NCI-H446 treated with DMSO at 0.1 percent for 48 hours (cell line): ENCODE measurements around the gene CMTM2.
"Not testable (repeated sequence)": the region's sequence is repeated elsewhere in the genome, so short reads cannot be mapped to it uniquely, and the experiment has no call there.

Source experiments
- DNase-seq: peaks from one replicate; lab custom pipeline; 2025; lab: John Stamatoyannopoulos, UW

The CMTM2 gene

DNA sequence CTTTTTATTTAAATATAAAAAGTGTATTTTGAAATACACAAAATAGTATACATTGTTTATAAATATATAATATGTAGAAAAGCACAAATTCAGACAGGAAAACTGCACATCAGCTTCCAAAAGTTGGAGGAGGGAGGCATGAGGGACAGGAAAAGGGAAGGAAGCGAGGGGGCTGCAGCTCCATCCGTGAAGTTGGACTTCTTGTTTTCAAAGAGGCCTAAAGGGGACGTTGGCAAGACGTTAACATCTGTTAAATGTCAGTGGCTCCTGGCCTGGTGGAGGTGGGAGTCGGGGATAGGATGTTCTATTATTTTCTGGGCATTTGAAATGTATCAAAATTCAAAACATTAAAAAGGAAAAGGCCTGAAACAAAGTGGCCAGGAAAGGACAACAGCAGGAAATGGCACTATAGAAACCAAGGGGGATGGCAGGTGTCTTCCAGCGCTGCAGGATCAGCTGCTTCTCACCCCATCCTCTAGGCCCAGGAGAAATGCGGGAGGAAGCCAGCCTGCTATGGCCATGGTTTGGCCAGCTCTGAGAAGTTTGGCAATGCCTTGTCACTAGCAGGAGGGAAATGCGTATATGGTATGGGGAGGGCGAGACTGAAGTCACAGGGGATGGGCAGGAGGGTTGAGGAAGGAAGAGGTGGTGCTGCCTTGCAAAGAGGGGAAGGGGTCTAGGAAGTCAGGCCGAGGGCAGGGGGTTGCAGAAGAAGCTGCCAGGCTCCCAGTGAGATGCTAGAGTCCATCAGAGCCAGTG, 6.4 kb downstream of the CMTM2 start:
- no peak for DNase-seq

DNA sequence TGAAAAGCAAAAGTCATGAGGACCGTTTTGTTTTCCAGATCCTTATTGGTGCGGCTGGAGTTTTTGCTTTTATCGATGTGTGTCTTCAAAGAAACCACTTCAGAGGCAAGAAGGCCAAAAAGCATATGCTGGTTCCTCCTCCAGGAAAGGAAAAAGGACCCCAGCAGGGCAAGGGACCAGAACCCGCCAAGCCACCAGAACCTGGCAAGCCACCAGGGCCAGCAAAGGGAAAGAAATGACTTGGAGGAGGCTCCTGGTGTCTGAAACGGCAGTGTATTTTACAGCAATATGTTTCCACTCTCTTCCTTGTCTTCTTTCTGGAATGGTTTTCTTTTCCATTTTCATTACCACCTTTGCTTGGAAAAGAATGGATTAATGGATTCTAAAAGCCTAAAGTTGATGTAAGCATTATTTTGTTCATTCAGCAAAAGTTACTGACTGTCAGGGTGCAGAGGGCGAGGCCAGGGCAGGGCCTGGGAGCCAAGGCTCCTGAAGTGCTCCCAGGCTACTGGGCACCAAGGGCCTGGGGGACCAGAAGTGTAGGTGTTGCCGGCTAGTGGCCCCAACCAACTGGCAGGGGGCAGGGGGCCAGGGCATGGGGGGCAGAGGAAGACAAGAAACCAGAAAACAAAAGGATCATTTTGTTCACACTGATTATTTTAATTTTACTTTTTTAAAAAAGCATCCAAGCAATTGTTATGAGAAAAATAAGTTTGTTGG, 8.8 kb downstream of the CMTM2 start:
- no peak for DNase-seq

DNA sequence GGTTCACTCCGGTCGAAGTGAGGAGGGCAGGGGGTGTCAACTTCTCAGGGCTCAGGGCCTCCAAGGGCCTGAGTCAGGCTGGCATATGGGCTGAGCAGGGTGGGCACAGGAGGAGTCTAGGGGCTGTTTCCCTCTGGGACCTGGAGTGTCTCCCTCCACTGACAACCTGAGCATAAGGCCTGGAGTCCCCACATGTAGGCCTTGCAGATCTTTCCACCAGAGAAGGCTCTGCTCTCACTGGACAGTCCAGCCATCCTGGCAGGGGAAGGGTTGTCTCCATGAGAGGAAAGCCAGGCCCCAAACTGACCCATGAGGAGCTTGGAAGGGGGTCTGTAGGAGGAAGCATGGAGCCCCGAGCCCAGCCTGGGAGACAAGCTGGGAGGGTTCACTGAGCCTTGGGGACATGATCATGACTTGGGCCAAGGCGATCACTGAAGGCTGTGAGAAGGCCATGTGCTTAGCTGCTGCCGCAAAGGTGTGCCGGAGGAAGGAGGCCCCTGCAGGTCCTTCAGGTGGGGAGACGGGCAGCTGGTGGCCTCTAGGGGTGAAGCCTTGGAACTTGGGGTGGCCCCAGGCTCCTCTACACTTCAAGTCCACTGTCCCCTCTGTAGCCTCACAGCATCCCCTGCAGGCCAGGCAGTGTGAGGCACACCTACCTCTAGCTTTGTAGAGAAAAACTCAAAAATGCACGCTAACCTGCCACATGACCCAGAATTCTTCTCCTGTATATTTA, 9.9 kb downstream of the CMTM2 start:
- no peak for DNase-seq

DNA sequence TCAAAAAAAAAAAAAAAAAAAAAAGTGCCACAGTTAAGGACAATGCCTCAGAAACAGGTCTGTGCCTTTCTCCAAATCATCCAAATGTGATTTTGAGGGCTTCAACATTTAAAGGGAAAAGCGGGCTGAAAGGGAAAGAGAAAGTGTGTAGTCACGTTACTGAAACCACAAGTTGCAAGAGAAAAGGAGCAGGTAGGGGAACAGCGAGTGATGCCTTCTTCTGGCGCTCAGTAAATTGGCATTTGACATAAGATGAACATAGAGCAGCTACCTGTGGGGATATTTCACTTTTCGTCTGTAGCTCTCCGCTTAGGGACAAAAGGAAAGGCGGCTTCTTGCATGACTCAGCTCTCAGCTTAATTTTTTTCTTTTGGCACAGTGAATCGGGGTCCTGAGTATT, 11.1 kb downstream of the CMTM2 start:
- DNase-seq, result no peak

DNA sequence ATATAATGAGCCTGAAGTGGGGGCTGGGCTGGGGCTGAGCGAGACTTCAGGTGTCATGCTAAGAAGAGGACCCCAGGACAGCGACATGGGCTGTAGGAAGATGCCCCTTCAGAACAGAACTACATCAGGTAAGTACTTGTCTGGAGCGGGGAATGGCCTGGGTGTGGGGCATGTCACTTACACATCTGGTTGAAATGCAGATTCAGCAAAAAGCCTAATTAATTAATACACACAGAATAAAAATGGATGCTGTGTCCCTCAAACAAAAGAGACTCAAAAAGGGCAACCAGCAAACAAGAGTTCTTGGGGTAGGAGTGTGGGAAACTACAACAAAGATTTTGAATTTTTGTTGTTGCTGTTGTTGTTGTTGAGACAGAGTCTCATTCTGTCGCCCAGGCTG, 11.8 kb downstream of the CMTM2 start:
- no peak for DNase-seq

DNA sequence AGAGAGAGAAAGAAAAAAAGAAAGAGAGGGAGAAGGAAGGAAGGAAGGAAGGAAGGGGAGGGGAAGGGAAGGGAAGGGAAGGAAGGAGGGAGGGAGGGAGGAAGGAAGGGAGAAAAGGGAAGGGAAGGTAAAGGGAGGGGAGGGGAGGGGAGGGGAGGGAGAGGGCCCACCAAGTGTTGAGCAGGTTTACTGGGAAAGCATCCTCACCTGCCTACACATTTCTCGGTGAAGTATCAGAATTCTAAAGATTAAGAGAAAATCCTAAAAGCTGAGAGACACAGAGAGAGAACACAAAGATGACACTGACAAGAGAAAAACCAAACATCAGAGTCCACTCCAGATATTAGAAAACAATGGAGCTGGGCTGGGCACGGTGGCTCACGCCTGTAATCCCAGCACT, 13.0 kb downstream of the CMTM2 start:
- DNase-seq, result no peak

DNA sequence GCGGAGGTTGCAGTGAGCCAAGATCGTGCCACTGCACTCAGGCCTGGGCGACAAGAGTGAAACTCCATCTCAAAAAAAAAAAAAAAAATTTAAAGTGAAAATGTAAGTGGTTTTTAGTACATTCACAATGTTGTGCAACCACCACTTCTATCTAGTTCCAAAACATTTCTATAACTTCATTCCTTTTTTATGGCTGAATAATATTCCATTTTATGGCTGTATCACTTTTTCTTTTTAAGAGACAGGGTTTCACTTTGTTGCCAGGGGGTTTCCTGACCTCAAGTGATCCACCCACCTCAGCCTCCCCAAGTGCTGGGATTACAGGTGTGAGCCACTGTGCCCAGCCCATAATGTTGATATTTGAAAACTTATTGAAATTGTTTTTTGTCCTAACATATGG, 13.6 kb downstream of the CMTM2 start:
- no peak for DNase-seq

DNA sequence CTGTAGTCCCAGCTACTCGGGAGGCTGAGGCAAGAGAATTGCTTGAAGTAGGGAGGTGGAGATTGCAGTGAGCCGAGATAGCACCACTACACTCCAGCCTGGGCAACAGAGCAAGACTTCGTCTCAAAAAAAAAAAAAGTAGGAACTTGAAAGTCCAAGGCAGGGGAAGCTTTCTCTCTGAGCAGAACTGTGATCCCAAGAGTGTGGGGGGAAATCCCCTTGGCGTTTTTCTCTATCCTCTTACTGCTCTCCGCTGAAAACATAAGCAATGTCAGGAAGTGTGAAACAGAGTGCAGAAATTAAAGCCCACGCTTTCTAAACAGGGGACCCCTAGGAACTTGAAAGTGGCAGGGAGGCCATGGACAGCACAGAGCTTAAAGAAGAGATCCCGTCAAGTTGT, 15.5 kb downstream of the CMTM2 start:
- DNase-seq, result no peak

DNA sequence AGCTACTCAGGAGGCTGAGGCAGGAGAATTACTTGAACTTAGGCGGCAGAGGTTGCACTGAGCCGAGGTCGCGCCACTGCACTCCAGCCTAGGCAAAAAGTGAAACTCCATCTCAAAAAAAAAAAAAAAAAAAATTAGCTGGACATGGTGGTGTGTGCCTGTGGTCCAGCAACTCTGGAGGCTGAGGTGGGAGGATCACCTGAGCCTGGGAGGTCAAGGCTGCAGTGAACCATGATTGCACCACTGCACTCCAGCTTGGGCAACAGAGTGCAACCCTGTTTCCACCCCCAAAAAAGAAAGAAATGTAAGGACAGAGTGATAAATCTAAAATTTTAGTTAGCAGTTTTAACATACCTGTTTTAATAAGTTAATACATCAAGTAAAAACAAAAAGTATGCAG, 17.3 kb downstream of the CMTM2 start:
- DNase-seq, result not testable (repeated sequence)

DNA sequence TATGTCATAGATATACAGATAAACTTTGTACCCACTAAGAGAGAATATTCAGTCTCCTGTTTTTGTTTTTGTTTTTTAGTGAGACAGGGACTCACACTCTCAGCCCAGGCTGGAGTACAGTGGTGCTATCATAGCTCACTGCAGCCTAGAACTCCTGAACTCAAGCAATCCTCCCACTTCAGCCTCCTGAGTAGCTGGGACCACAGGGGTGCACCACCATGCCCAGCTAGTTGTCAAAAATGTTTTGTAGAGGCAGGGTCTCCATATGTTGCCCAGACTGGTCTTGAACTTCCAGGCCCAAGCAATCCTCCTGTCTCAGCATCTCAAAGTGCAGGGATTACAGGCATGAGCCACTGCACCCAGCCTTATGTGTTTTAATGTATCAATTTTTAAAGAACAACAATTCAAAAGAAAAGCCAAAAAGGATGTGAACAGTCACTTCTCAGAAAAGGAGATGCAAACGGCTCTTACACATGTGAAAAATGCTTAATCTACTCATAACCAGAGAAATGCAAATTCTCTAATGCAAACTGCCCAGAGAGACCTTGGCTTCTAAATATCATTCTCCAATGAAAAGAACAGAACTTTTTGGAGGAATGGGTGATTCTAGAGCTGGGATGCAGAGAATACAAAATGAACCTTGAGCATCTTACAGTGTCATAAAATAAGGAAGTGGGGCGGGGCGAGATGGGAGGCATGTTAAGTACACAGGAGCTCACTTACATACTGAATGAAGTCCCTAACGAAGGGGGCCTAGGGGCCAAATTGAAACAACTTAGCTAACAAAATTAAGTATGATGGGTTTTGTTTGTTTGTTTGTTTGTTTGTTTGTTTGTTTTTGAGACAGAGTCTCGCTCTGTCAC, 18.0 kb downstream of the CMTM2 start:
- DNase-seq, result no peak

DNA sequence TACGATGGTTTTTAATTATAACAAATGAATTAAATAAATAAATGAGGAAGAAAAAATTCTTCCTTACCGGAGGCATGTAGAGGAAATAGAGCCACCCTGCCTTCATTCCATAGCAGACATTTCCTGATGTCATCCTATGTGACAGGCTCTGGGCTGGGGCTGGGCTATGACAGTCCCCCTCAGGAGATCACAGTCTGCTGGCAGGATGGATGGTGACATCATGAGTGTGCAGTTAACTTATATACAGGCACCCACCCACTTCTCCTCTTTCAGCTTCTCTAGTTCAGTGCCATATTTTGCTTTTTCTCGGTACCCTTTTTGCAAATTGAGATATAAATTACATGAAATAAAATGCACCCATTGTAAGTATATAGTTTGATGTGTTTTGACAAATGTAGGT, 18.8 kb downstream of the CMTM2 start:
- no peak for DNase-seq

DNA sequence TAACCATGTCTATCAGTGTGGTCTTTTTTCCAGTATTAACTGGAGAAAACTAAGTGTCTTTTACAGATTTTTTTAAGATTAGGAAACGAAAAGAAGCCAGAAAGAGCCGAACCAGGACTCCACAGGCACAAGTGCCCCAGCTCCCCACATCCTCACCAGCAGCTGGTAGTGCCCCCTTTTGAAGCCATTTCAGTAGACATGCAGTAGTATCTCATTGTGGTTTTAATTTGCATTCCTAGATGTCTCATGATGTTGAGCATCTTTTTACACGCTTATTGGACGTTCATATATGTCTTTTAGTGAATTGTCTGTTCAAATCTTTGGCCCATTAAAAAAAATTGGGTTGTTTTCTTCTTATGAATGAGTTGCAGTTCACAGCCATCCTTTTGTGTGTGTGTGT, 20.5 kb downstream of the CMTM2 start:
- no peak for DNase-seq

DNA sequence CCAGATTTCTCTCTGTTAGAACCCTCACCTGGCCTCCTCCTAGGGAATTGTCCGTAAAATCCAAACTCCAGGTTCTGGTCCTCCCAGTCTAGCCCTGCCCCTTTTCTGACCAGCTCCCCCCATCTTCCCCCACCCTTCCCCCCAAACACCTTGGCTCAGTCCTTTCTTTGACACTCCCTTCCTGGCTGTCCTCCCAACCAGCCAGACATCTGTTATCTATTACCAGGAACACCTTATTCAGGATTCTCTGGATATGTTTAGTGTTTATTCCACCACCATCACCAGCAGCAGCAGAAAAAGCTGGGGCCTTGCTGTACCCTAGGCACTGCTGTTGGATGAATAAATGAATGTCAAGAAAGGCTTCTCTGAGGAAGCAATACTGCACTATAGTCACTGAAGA, 21.2 kb downstream of the CMTM2 start:
- DNase-seq, result no peak

DNA sequence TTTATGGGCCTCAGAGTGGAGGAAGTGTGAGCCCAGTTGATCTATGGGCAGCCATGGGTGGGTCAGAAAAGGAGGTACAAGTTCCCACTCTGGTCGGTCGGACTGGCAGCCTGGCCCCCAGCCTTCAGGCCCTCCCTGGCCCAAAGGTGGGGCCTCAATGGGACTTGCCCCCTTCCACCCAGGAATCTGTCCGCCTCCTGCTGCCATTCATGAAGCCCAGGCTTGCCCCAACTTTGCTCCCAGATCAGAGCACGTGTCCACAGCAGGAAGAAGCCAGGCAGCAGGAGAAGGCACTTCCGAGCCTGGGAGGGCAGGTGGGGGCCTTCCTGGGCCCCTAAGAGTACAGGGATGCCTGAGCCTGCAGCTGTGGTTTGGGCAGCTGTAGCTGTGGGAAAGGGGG, 22.2 kb downstream of the CMTM2 start:
- DNase-seq, result no peak

DNA sequence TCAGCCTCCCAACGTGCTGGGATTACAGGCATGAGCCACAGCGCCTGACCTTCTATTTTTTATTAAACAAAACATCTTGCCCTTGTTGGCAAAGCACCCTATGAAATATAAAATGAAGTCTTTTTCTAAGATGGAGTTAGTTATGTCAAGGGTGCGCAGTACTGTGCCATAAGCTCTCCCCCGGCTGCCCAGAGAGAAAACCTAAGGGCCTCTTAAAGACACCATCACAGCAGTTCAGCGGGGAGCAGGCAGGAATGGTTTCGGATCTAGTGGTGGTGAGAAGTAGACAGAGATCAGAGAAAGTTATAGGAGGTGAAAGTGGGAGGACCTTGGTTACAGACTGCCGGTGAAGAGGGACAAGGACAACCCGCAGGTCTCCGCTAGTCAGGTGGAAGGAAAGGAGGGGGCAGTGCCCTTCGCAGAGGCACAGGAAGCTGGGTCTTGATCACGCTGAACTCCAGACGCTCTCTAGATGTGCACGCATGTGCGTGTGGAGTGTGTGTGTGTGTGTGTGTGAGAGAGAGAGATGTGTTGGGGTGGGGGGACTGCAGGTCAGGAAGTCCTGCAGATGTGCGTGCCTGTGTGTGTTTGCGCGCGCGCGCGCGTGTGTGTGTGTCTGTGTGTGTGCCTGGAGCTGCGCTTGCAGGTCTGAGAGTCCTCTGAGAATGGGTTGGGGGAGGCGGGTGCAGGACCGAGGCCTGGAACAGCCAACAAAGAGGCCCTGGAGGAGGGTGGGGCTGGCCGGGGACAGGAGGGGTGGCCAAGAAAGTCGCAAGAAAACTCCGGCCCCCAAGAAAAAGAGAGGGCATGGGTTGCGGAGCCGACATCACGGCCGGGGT, 24.5 kb downstream of the CMTM2 start:
- DNase-seq, result no peak

DNA sequence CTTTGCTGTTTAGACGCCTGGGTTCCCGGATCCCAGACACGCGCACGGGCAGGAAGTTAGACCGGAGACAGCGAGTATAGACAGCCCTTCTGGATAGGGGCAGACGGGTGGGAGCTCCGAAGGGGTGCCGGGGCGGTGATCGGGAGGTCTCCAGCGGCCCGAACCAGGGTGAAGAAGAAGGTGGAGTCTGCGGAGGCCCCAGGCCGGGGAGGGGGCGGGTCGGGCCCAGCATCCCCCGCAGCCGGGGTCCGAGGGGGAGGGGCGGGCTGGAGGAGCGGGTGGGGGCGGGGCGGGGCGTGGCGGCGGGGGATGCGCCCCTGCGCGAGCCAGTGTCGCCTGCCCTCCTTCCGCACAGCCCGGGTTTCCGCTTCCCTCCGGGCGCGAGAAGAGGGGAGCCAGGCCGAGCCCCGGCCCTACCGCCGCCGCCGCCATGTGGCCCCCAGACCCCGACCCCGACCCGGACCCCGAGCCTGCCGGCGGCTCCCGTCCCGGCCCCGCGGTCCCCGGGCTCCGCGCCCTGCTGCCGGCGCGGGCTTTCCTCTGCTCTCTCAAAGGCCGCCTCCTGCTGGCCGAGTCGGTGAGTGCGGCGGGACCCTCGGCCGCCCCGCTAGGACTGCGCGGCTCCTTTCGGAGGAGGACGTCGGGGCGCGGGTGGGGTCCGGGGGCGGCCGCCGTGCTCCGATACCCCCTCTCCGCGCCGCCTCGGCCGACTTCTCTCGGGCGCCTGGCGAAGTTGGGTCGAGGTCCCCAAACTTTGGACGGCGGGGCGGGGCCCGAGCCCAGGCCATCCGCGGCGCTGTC, 25.3 kb downstream of the CMTM2 start, which contains the start of gene CMTM3:
TSS of gene CMTM3 (plus strand) at position 329 of the 801 bp plus-strand sequence. CDS start at position 431, 102 bp downstream.
- no peak for DNase-seq

DNA sequence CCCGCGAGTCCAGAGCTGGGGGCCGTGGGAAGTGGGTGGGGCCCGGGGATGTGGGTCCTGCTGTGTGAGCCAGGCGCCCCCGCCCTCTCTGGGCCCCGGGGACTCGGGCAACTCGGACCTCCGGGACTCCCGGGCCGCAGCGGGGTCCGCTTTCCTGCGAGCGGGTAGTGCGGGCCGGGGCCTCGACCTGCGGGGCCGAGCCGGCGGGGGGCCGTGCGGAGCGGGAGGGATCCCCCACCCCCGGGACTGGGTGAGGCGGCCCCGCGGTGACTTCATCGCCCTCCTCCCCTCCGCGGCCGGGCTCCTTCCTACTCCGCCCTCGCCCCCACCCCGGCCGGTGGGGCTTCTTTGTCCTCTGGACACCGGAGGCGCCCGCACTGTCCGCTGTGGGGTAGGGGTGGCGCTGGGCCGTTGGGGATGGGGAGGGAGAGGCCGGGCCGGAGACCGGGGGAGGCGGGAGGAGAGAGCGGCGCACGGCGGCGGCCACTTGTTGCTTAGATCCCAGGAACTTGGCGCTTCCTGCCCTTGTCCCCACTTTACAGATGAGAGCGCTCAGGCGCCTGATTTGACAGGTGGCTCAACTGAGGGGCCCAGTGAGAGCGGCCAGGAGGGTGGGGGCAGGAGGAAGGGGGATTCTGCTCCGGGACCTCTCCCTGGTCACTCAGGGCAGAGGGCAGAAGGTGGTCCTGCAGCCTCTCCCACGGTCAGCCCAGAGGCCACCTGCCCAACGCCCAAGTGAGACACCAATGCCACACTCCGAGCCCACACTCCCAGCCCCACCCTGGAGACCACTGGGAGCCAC, 26.1 kb downstream of the CMTM2 start:
- no peak for DNase-seq

DNA sequence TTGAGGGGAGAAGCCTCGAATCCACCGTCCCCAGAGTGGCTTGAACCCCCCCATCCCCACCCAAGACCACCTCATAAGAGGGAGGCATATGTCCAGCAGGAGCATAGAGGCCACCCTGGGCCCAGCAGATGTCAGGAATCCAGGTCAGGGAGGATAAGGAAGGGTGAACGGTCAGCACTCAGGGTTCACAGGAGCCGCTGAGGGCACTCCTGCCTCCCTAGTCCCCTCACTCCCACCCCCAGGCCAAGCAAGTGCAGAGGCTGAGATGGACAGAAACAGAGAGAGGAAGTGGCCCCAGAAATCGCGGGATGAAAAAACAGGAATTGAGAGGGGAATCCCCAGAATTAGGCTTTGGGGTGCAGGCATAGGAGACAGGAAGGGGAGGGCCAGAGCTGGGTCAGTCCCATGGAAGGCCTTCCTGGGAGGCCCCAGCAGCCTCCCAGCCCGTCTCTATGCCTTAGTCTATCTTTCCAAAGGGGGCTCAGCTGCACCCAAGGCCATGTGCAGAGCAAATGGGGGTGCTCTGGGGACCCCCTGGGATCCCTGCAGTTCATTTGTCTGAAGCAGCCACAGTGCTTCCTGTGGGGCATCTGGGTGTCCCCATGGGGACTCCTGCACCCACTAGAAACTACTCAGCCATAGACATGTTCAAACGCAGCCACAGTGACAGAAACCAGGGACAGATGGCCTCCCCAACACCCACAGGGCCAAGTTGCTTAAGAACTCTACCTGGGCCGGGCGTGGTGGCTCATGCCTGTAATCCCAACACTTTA, 26.9 kb downstream of the CMTM2 start:
- no peak for DNase-seq
